Stomach (tissue), 4 donors: ENCODE measurements around the gene TMEM240.

ENCODE experiments used
- CTCF ChIP-seq, 7 experiments: fragments of 450-650 bp in 4 of 7; fragments of 200-600 bp in 3 of 7; sonication (generic) in 3 of 7; IDR thresholded peaks; one replicate each; pipeline ENCODE4 v1.5.1; 2016 to 2019; ENCODE audit warnings: antibody characterized with exemption in 7 of 7, control low read depth in 2 of 7, mild to moderate bottlenecking in 1 of 7
- POLR2A ChIP-seq, 4 donors: fragments of 450-650 bp; IDR thresholded peaks; one replicate each; pipeline ENCODE4 v1.6.1; 2016; ENCODE audit warnings: antibody characterized with exemption in 4 of 4, control low read depth in 2 of 4, mild to moderate bottlenecking in 1 of 4, moderate library complexity in 1 of 4

DNA sequence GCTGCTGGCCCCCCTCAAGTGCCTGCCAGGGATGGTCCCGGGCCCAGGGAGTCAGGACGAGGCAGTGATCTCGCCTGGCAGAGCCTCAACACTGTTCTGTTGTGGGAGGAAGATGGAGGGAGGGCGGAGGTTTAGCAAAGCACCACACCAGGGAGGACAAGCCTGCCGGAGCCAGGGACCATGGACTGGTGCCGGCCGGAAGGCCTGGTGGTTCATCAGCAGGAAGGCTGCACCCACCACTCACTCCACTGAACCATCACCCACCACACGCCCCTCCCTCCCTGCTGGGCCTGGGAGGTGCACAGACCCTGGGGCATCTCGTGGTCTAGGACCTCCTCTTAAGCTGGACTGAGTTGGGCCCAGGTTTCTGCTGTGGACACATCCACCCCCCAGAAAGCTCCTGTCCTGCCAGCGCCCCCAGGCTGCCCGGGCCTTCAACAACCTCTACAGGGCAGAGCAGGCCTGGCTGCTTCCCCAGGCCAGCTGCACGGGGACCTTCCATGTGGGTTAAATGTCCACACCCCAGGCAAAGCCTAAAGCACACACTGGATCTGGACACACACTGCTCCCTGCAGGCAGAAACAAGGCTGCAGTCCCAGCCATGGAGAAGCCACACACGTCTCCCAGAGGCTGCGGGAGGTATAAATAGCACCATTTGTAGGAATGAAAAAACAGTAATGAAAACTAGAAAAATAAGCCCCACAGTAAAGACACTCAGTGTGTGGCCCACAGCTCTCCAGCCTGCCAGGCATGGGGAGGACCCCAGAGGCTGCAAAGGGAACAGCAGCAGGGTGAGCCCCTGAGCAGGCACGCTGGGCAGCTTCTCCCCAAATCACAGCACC lies 10.4 kb upstream of the TMEM240 start:
- TF ChIP-seq CTCF (IDR thresholded peaks at IDR 0.05) (no peak), POLR2A (IDR thresholded peaks at IDR 0.05) (no peak)
